Thyroid gland (tissue), 4 donors: ENCODE data around the gene HOMER2.

ENCODE experiments used
- POLR2A ChIP-seq, 2 donors: fragments of 450-650 bp; IDR thresholded peaks; one replicate each; pipeline ENCODE4 v1.6.1; 2017; ENCODE audit warnings: antibody characterized with exemption in 2 of 2, mild to moderate bottlenecking in 2 of 2, moderate library complexity in 1 of 2
- TF ChIP-seq, protein P1 (sequence below), 6 experiments: fragments of 200-600 bp in 3 of 6; fragments of 450-650 bp in 3 of 6; sonication (generic) in 3 of 6; IDR thresholded peaks; one replicate each; pipeline ENCODE4 v1.5.1; 2016 to 2019; ENCODE audit warnings: antibody characterized with exemption in 6 of 6, mild to moderate bottlenecking in 2 of 6, inconsistent platforms in 1 of 6, moderate library complexity in 1 of 6

DNA sequence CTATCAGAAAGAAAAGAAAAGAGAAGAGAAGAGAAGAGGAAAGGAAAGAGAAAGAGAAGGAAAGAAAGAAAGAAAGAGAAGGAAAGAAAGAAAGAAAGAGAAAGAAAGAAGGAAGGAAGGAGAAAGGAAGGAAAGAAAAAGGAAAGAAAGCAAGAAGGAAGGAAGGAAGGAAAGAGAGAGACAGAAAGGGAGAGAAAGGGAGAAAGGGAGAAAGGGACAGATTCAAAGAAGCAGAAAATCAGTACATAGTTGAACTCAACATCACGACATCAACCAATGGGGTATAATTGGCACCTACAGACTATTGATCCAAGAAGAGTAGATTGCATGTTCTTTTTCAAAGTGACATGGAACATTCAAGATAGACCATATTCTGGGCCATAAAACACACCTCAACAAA lies 45.2 kb downstream of the HOMER2 start:
- TF ChIP-seq, protein P1, sequence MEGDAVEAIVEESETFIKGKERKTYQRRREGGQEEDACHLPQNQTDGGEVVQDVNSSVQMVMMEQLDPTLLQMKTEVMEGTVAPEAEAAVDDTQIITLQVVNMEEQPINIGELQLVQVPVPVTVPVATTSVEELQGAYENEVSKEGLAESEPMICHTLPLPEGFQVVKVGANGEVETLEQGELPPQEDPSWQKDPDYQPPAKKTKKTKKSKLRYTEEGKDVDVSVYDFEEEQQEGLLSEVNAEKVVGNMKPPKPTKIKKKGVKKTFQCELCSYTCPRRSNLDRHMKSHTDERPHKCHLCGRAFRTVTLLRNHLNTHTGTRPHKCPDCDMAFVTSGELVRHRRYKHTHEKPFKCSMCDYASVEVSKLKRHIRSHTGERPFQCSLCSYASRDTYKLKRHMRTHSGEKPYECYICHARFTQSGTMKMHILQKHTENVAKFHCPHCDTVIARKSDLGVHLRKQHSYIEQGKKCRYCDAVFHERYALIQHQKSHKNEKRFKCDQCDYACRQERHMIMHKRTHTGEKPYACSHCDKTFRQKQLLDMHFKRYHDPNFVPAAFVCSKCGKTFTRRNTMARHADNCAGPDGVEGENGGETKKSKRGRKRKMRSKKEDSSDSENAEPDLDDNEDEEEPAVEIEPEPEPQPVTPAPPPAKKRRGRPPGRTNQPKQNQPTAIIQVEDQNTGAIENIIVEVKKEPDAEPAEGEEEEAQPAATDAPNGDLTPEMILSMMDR (IDR thresholded peaks at IDR 0.05) = no peak
- TF ChIP-seq POLR2A (IDR thresholded peaks at IDR 0.05) = no peak
